ENCODE measurements around the gene WASL.

DNA sequence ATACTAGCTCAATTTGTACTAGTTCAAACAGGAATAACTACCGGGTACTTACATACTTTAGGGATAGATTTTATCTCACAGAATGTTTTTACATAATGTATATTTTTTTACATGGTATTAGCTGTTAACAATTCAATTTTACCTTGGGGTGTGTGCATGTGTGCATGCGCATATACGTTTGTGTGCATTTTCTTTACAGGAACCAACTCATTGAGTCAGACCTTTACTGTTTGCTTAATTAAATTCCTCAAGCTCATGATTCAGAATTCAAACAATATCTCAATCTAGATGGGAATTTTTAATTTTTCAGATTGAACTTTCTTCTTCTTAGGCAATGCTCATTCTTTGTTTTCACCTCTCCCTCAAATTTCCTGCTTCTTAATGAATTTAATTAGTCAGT lies 24.7 kb upstream of the WASL start:
- TF ChIP-seq, protein P1, sequence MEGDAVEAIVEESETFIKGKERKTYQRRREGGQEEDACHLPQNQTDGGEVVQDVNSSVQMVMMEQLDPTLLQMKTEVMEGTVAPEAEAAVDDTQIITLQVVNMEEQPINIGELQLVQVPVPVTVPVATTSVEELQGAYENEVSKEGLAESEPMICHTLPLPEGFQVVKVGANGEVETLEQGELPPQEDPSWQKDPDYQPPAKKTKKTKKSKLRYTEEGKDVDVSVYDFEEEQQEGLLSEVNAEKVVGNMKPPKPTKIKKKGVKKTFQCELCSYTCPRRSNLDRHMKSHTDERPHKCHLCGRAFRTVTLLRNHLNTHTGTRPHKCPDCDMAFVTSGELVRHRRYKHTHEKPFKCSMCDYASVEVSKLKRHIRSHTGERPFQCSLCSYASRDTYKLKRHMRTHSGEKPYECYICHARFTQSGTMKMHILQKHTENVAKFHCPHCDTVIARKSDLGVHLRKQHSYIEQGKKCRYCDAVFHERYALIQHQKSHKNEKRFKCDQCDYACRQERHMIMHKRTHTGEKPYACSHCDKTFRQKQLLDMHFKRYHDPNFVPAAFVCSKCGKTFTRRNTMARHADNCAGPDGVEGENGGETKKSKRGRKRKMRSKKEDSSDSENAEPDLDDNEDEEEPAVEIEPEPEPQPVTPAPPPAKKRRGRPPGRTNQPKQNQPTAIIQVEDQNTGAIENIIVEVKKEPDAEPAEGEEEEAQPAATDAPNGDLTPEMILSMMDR (conservative IDR thresholded peaks at IDR 0.05) = no peak
- no peak for TF ChIP-seq ZFX (IDR thresholded peaks at IDR 0.05)
